NB4 (cell line): ENCODE data around the gene C11orf98.

Experiments
- MAX ChIP-seq: IDR thresholded peaks from 2 replicates; pipeline ENCODE4 v1.6.1; 2011; ENCODE audit warnings: low read depth, low read length
- POLR2A ChIP-seq: IDR thresholded peaks from 2 replicates; pipeline ENCODE4 v1.6.1; 2011; ENCODE audit warnings: mild to moderate bottlenecking; ENCODE audit not compliant: insufficient read length; ENCODE audit errors: extremely low read depth

DNA sequence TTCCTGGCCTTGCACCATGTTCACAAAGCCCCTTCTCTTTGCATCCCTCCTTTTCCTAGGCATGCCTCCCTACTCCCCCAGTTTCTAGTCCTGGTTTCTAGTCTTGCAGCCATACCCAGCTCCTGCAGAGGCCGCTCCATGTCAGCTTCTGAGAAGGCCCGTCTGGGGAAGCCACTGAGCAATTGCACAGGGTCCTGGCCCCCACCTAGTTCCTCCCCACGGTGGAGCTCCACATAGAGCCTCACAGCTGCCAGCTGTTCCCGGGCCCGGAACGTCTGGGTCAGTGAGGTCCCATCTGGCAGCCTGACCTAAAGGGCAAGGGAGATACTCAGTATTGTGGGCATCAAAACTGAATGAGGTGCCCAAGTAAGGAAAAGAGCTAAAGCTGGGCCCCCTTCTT lies 11.7 kb upstream of the C11orf98 start:
- TF ChIP-seq MAX = no peak
- TF ChIP-seq POLR2A = no peak
